ENCODE data around the gene OR1F1.
"Not testable (repeated sequence)": the region's sequence is repeated elsewhere in the genome, so short reads cannot be mapped to it uniquely, and the experiment has no call there.

OR1F1 gene

DNA sequence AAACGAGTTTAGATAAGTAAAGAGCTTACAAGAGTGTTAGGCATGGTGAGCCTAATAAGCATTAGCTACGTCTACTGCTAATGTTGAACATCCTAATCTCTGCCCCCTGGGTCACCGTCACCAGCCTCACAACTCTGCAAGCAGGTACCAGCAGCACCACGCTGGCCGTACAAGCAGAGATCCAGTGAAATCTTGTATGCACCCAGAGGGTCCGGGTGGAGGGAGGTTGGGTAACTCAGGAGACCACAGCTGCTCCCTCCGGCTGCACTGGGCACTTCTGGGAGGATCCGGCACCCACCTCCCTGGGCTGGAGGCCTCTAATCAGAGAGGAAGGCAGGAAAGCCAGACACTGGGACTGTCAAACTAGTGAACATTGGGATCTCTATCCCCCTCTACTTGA lies 8.4 kb upstream of the OR1F1 start:
- peaks cover 0 to 16% of the 10 kb centered on the region in 2 donors for H3K4me1 ChIP-seq (ENCODE audit: control insufficient read depth in 1 of 2, insufficient read depth in 2 of 2, low read length in 2 of 2)
- H3K27me3 ChIP-seq (ENCODE audit: low read depth, low read length) = peaks cover 77% of the 10 kb centered on the region
- peaks cover 0 to 2% of the 10 kb centered on the region in 2 donors for H3K9me3 ChIP-seq (ENCODE audit: control insufficient read depth in 1 of 2, low read length in 2 of 2)
- no peaks in the 10 kb centered on the region for H3K36me3 ChIP-seq (ENCODE audit: control insufficient read depth in 1 of 2, insufficient read depth in 2 of 2, low read length in 2 of 2)
- no peak overlapping the region for H3K4me3 ChIP-seq (ENCODE audit: low read depth in 1 of 2, low read length in 2 of 2)
- H3K27ac ChIP-seq (ENCODE audit: low read length) = no peak overlapping the region

DNA sequence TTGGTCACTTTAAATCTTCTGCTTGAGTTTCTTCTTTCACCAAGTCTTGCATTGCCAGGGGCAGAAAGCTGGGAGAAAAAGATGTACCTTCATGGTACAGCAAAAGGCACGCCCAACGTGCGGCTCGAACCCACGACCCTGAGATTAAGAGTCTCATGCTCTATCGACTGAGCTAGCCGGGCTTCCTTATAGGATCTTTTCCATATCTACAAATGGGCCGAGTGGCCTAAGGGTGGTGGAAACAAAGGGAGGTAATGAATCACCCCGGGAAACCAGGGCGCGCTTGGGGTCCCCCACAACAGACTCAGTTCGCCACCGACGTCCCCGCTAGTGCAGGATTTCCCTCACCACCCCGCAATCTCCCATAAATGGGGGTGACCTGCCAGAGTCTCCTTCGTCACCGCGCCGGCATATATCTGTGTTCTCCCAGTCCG lies 7.5 kb upstream of the OR1F1 start:
- no peaks in the 10 kb centered on the region for H3K36me3 ChIP-seq (ENCODE audit: control insufficient read depth in 1 of 2, insufficient read depth in 2 of 2, low read length in 2 of 2)
- H3K9me3 ChIP-seq (ENCODE audit: control insufficient read depth in 1 of 2, low read length in 2 of 2) = peaks cover 0 to 2% of the 10 kb centered on the region in 2 donors
- H3K27ac ChIP-seq (ENCODE audit: low read length) = no peak overlapping the region
- no peak overlapping the region for H3K4me3 ChIP-seq (ENCODE audit: low read depth in 1 of 2, low read length in 2 of 2)
- H3K4me1 ChIP-seq (ENCODE audit: control insufficient read depth in 1 of 2, insufficient read depth in 2 of 2, low read length in 2 of 2) = peaks cover 0 to 16% of the 10 kb centered on the region in 2 donors
- H3K27me3 ChIP-seq (ENCODE audit: low read depth, low read length) = peaks cover 70% of the 10 kb centered on the region

DNA sequence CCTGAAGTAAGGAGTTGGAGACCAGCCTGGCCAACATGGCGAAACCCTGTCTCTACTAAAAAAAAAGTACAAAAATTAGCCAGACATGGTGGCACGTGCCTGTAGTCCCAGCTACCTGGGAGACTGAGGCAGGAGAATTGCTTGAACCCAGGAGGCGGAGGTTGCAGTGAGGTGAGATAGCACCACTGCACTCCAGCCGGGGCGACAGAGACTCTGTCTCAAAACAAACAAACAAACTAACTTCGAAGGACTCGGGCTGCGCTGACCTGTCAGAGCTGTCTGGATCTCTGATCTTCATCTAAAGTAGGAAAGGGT lies 5.8 kb upstream of the OR1F1 start:
- H3K4me3 ChIP-seq (ENCODE audit: low read depth in 1 of 2, low read length in 2 of 2) = not testable (repeated sequence)

GRCh38 chr16:3182608-3183444 lies 5.2 kb upstream of the OR1F1 start:
- H3K4me3 ChIP-seq (ENCODE audit: low read depth in 1 of 2, low read length in 2 of 2) = no peak overlapping the region
- no peak overlapping the region for H3K27ac ChIP-seq (ENCODE audit: low read length)
- peaks cover 0 to 2% of the 10 kb centered on the region in 2 donors for H3K9me3 ChIP-seq (ENCODE audit: control insufficient read depth in 1 of 2, low read length in 2 of 2)
- peaks cover 68% of the 10 kb centered on the region for H3K27me3 ChIP-seq (ENCODE audit: low read depth, low read length)
- peaks cover 0 to 16% of the 10 kb centered on the region in 2 donors for H3K4me1 ChIP-seq (ENCODE audit: control insufficient read depth in 1 of 2, insufficient read depth in 2 of 2, low read length in 2 of 2)
- no peaks in the 10 kb centered on the region for H3K36me3 ChIP-seq (ENCODE audit: control insufficient read depth in 1 of 2, insufficient read depth in 2 of 2, low read length in 2 of 2)

More for the DNA sequence above, 5.8 kb upstream of the OR1F1 start:
- H3K27me3 ChIP-seq (ENCODE audit: low read depth, low read length) = peaks cover 70% of the 10 kb centered on the region
- not testable (repeated sequence) for H3K27ac ChIP-seq (ENCODE audit: low read length); H3K9me3 ChIP-seq (ENCODE audit: control insufficient read depth in 1 of 2, low read length in 2 of 2); H3K36me3 ChIP-seq (ENCODE audit: control insufficient read depth in 1 of 2, insufficient read depth in 2 of 2, low read length in 2 of 2)
- peaks cover 0 to 16% of the 10 kb centered on the region in 2 donors for H3K4me1 ChIP-seq (ENCODE audit: control insufficient read depth in 1 of 2, insufficient read depth in 2 of 2, low read length in 2 of 2)

DNA sequence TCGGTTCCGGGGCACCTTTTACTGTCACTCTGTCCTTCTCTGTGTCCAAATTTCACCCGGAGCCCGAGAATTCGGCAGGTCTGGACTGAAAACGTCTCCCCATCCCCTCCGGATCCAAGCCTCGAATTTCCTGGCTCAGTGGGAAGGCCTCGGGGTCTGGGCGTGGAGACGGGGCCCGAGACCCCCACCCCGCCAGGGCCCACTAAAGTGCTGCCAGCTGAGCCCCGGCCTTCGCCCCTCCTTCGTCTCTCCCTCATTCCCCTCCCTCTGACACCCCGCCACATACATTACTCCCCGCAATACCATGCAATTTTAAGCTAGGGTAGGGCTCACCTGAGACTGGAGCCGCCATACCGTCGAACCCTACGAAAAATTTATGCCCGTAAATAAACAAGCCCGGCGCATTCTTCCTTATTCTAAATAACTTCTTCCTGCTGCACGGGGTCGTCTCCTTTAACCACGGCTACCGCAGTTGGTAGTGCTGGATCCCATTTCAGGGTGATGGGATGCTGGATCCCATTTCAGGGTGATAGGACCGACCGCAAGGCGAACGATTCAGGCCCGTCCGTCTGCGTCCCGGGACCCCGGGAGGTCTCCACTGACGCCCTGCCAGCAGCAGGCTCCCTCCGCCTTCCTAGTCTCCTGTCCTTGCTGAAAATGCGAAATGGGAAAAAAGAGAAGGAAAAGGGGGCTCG lies 4.4 kb upstream of the OR1F1 start:
- peaks cover 0 to 20% of the 10 kb centered on the region in 2 donors for H3K4me1 ChIP-seq (ENCODE audit: control insufficient read depth in 1 of 2, insufficient read depth in 2 of 2, low read length in 2 of 2)
- H3K36me3 ChIP-seq (ENCODE audit: control insufficient read depth in 1 of 2, insufficient read depth in 2 of 2, low read length in 2 of 2) = no peaks in the 10 kb centered on the region
- no peak overlapping the region for H3K4me3 ChIP-seq (ENCODE audit: low read depth in 1 of 2, low read length in 2 of 2)
- H3K27me3 ChIP-seq (ENCODE audit: low read depth, low read length) = peaks cover 70% of the 10 kb centered on the region
- no peak overlapping the region for H3K27ac ChIP-seq (ENCODE audit: low read length)
- H3K9me3 ChIP-seq (ENCODE audit: control insufficient read depth in 1 of 2, low read length in 2 of 2) = peaks cover 0 to 2% of the 10 kb centered on the region in 2 donors

DNA sequence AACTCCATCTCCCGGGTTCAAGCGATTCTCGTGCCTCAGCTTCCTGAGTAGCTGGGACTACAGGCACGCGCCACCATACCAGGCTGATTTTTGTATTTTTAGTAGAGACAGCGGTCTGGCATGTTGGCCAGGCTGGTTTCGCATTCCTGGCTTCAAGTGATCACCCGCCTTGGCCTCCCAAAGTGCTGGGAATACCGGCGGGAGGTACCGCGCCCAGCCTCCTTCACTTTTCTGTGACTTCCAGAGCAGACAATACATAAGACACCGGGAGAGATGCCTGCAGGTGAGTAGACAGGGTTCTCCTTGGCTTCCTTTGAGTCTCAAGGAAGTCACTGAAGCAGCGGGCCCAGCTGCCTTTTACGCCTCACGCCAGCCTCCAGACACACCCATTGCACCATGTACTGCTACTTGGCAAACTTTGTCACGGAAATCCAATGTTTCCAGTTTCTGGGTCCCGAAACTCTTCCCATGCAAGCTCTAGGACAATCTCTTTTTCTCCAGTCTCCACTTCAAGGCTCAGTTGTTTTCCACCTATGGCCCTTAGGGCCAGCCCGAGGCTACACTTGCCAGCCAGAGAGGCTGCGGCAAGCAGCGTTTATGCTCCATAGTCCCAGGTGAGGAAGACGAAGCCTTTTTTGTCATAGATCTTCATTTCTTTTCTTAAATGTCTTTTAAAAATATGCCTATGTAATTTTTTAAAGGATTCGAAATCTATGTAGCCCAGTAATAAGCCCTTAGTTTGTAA lies 886 bp upstream of the OR1F1 start:
- Histone ChIP-seq H3K4me1 (ENCODE audit: control insufficient read depth in 1 of 2, insufficient read depth in 2 of 2, low read length in 2 of 2) (peaks cover 0 to 33% of the 10 kb centered on the region in 2 donors), H3K9me3 (ENCODE audit: control insufficient read depth in 1 of 2, low read length in 2 of 2) (no peaks in the 10 kb centered on the region), H3K4me3 (ENCODE audit: low read depth in 1 of 2, low read length in 2 of 2) (no peak overlapping the region), H3K36me3 (ENCODE audit: control insufficient read depth in 1 of 2, insufficient read depth in 2 of 2, low read length in 2 of 2) (no peaks in the 10 kb centered on the region), H3K27ac (ENCODE audit: low read length) (no peak overlapping the region), H3K27me3 (ENCODE audit: low read depth, low read length) (peaks cover 74% of the 10 kb centered on the region)

GRCh38 chr16:3188675-3188924 lies 596 bp downstream of the OR1F1 start:
- peaks cover 0 to 20% of the 10 kb centered on the region in 2 donors for H3K4me1 ChIP-seq (ENCODE audit: control insufficient read depth in 1 of 2, insufficient read depth in 2 of 2, low read length in 2 of 2)
- H3K36me3 ChIP-seq (ENCODE audit: control insufficient read depth in 1 of 2, insufficient read depth in 2 of 2, low read length in 2 of 2) = no peaks in the 10 kb centered on the region
- peaks cover 71% of the 10 kb centered on the region for H3K27me3 ChIP-seq (ENCODE audit: low read depth, low read length)
- H3K27ac ChIP-seq (ENCODE audit: low read length) = no peak overlapping the region
- H3K9me3 ChIP-seq (ENCODE audit: control insufficient read depth in 1 of 2, low read length in 2 of 2) = no peaks in the 10 kb centered on the region
- peak overlapping the region in 1 of 2 donors; percentile 35 for H3K4me3 ChIP-seq (ENCODE audit: low read depth in 1 of 2, low read length in 2 of 2)

- peaks cover 70% of the 10 kb centered on the region for H3K27me3 ChIP-seq (ENCODE audit: low read depth, low read length)
- H3K4me3 ChIP-seq (ENCODE audit: low read depth in 1 of 2, low read length in 2 of 2) = peak overlapping the region in 1 of 2 donors; percentile 35
Measured at GRCh38 chr16:3188925-3189825, 1.2 kb downstream of the OR1F1 start.

GRCh38 chr16:3189869-3190268 lies 1.9 kb downstream of the OR1F1 start:
- H3K9me3 ChIP-seq (ENCODE audit: control insufficient read depth in 1 of 2, low read length in 2 of 2) = no peaks in the 10 kb centered on the region
- peaks cover 70% of the 10 kb centered on the region for H3K27me3 ChIP-seq (ENCODE audit: low read depth, low read length)
- peaks cover 0 to 17% of the 10 kb centered on the region in 2 donors for H3K4me1 ChIP-seq (ENCODE audit: control insufficient read depth in 1 of 2, insufficient read depth in 2 of 2, low read length in 2 of 2)
- no peak overlapping the region for H3K4me3 ChIP-seq (ENCODE audit: low read depth in 1 of 2, low read length in 2 of 2)
- H3K36me3 ChIP-seq (ENCODE audit: control insufficient read depth in 1 of 2, insufficient read depth in 2 of 2, low read length in 2 of 2) = no peaks in the 10 kb centered on the region
- H3K27ac ChIP-seq (ENCODE audit: low read length) = no peak overlapping the region

More at GRCh38 chr16:3188925-3189825, 1.2 kb downstream of the OR1F1 start:
- Histone ChIP-seq H3K4me1 (ENCODE audit: control insufficient read depth in 1 of 2, insufficient read depth in 2 of 2, low read length in 2 of 2) (peaks cover 0 to 17% of the 10 kb centered on the region in 2 donors), H3K36me3 (ENCODE audit: control insufficient read depth in 1 of 2, insufficient read depth in 2 of 2, low read length in 2 of 2) (no peaks in the 10 kb centered on the region), H3K9me3 (ENCODE audit: control insufficient read depth in 1 of 2, low read length in 2 of 2) (no peaks in the 10 kb centered on the region), H3K27ac (ENCODE audit: low read length) (no peak overlapping the region)

DNA sequence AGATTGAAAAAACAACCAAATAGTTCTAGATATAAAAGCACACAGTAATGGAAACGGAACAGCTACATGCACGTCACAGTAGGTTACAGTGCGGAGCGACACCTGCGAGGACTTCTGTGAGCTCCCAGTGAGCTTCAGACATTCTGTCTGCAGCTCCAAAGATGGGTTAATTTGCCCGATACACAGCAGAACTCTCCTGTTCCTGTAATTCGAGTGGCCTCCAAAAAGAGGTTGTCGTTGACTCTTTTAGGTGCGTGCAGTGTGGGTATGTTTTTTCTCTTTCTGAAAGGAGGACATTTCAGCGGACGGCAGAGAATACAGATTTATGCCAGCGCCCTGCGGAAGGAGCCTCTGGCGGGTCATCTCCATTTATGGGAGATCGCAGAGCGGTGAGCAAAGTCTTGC lies 2.9 kb downstream of the OR1F1 start:
- Histone ChIP-seq H3K27me3 (ENCODE audit: low read depth, low read length) (peaks cover 72% of the 10 kb centered on the region), H3K27ac (ENCODE audit: low read length) (no peak overlapping the region), H3K4me3 (ENCODE audit: low read depth in 1 of 2, low read length in 2 of 2) (no peak overlapping the region), H3K36me3 (ENCODE audit: control insufficient read depth in 1 of 2, insufficient read depth in 2 of 2, low read length in 2 of 2) (no peaks in the 10 kb centered on the region), H3K9me3 (ENCODE audit: control insufficient read depth in 1 of 2, low read length in 2 of 2) (no peaks in the 10 kb centered on the region), H3K4me1 (ENCODE audit: control insufficient read depth in 1 of 2, insufficient read depth in 2 of 2, low read length in 2 of 2) (peaks cover 0 to 17% of the 10 kb centered on the region in 2 donors)

Data from muscle layer of duodenum (tissue), 2 donors.